Epithelial cell of proximal tubule (primary cell): Measurements from ENCODE around the gene EPOP. TPM values are rescaled to one million over a fixed set of nuclear protein-coding genes. Genes with fewer than 3 reads are reported as not detected.
"Not testable (repeated sequence)": the region's sequence is repeated elsewhere in the genome, so short reads cannot be mapped to it uniquely, and the experiment has no call there.

Source experiments
- DNase-seq: peaks from one replicate; pipeline ENCODE4 v3.0.0-alpha.2; 2011; ENCODE audit warnings: low read depth
- H3K4me3 ChIP-seq: 2 replicates; pipeline ENCODE4 v1.5.1; 2011; ENCODE audit warnings: low read depth, mild to moderate bottlenecking, low read length
- total RNA-seq: library from RNA; depleted of rRNA; stranded (reverse); fragments of >200 nt; gene quantifications from 2 replicates; pipeline ENCODE4 v1.2.3, GENCODE V29; 2015
- TF ChIP-seq, protein P1 (sequence below): conservative IDR thresholded peaks from 2 replicates; pipeline ENCODE4 v1.5.1; 2012; ENCODE audit warnings: low read depth, mild to moderate bottlenecking, low read length

Gene EPOP
- total RNA-seq, 1 donor from 2014 or later, result 4.1 TPM

DNA sequence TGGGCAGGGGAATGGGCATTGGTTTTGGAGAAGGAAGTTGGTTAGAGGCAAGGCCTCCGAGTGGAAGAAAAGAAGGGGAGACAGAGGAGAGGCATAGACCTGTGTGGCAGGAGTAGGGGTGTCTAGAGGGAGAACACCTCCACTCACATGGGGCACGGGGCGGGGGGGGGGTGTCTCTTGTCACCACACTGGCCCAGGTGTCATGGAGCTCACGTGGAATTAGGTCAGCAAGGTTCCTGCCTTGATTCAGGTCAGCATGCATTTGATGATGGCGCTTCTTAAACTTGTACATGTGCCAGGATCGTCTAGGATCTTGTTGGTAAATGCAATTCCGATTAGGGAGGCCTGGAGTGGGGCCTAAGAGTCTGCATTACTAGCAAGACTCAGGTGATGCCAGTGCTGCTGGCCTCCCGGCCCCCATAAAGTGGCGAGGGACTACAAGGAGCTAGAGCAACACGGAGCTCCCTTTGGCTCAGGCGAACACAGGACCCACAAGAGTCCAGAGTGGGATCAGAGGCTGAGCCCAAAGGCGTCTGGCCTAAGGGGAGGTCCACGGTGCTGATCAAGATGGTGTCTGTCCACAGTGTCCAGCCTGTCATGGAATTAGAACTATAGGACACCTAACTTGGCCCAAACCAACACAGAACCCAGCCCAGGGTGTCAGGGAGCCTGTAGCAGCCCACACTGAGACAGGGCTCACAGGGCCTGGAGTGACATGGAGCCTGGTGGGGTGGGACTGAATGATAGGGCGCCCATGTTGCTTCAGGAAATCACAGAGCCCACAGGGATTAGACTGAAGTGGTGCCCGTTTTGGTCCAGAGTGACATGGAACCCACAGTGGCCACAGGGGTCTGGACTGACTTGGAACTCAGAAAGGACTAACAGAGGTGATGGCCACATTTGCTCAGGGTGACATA, 16.7 kb downstream of the EPOP start:
- no peak for DNase-seq
- no peak overlapping the region for H3K4me3 ChIP-seq
- TF ChIP-seq, protein P1, sequence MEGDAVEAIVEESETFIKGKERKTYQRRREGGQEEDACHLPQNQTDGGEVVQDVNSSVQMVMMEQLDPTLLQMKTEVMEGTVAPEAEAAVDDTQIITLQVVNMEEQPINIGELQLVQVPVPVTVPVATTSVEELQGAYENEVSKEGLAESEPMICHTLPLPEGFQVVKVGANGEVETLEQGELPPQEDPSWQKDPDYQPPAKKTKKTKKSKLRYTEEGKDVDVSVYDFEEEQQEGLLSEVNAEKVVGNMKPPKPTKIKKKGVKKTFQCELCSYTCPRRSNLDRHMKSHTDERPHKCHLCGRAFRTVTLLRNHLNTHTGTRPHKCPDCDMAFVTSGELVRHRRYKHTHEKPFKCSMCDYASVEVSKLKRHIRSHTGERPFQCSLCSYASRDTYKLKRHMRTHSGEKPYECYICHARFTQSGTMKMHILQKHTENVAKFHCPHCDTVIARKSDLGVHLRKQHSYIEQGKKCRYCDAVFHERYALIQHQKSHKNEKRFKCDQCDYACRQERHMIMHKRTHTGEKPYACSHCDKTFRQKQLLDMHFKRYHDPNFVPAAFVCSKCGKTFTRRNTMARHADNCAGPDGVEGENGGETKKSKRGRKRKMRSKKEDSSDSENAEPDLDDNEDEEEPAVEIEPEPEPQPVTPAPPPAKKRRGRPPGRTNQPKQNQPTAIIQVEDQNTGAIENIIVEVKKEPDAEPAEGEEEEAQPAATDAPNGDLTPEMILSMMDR, result no peak

DNA sequence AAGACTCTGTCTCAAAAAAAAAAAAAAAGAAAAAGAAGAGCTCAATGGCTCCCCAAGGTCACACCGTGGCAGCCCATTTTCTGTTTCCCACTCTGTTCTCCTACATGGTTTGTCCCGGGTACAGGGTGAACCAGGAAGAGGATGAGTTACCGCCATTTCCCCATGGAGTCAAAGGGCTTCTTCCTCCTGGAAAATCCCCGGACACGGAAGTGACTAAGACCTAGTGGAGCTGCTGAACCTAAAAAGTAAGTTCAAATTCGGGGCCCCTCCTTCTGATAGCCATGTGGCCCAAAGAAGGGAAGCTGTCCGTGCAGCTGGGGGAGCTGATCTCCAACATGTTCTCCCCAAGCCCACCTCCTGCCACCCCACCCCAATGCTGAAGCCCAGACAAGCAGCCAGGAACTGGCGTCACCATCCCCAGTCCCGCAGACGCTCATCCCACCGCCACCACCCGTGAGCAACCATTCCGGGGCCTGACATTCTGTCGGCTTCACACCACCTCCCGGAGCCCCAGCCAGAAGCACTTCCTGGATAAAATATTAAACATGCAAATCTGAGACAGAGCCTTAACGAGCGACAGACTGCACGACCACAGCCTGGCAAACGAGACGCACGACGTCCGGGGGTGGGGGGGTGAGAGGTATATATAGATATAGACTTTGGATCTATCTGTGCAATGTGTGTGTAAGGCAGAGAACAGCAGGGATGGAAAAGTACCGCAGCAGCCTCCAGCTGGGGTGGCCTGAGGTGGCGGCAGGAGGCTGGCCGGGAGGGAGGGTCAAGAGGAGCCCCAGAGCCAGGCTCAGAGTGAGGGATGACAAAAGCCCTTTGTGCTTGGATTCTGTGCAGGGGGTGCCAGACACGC, 17.6 kb downstream of the EPOP start:
- DNase-seq, result no peak
- TF ChIP-seq, protein P1, result no peak
- H3K4me3 ChIP-seq, result no peak overlapping the region

DNA sequence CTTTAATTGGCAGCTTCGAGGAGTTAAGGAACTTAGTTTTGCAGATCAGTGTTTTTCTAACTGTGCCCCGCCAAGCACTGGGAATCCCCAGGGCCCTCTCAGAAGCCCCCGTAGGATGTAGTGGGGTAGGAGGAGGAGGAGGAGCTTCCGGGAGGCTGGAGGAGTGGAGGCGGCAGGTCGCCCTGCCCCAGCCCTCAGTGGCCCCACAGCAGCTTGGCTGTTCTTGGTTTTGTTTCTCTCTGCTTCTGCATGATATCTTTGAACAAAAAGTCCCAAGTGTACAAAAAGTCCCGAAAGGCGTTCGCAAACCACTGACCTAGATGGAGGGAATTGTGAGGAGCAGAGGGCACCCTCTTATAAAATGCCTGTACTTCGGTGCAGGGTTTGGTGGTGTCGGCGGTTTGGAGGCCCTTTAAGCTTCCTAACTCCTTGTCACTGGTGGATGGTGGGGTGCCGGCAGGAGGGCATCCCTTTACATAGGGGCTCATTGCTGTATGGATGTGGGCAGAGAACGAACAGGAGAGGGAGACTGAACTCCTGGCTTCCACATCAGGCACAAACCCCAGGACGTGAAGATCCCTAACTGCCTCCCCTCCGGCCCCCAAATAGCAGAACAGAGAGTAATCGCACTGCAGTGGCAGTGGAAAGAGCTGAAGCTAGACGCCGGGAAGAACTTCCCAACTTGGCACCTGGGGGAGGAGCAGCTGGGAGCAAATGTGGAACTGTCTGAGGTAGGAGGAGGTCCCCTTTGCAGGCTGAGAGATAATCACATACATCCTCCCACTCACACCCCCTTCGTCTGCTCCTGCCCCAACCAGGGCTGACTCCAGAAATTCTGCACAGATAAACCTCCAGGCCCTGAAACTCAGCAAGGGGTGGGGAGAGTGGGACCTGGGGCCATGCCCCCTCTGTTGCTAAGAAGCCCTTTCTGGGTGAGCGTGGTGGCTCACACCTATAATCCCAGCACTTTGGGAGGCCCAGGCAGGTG, 20.1 kb downstream of the EPOP start:
- TF ChIP-seq, protein P1, result no peak
- no peak overlapping the region for H3K4me3 ChIP-seq
- DNase-seq, result no peak

DNA sequence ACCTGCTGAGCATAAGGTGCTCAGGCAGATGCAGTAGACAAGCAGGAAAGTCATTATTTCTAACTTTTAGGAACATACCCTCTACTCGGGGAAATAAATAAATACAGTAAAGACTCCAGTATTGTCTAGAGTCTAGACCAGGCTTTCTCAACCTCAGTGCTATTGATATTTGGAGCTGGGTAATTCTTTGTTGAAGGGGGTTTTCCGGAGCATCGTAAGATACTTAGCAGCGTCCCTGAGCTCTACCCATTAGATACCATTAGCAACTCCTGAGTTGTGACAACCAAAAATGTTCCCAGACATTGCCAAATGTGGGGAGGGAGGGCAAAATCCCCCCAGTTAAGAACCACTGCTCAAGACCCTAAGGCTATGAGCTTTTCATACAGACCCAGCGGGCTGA, 21.1 kb downstream of the EPOP start:
- H3K4me3 ChIP-seq, result no peak overlapping the region
- TF ChIP-seq, protein P1, result no peak
- no peak for DNase-seq

DNA sequence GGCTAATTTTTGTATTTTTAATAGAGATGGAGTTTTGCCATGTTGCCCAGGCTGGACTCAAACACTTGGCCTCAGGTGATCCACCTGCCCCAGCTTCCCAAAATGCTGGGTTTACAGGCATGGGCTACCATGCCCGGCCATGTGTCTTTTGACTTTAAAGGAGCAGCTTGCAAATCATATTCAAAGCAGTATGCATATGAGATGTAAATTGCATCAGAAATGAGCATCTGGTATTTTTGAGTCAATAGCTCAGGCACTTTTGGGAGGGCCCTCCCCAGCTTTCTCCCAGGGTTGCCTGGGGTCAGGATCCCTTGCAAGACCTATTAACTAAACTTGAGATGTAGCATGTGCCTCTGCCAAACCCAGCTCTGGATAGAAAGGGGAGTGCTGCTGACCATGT, 21.5 kb downstream of the EPOP start:
- no peak overlapping the region for H3K4me3 ChIP-seq
- DNase-seq, result no peak
- TF ChIP-seq, protein P1, result no peak

DNA sequence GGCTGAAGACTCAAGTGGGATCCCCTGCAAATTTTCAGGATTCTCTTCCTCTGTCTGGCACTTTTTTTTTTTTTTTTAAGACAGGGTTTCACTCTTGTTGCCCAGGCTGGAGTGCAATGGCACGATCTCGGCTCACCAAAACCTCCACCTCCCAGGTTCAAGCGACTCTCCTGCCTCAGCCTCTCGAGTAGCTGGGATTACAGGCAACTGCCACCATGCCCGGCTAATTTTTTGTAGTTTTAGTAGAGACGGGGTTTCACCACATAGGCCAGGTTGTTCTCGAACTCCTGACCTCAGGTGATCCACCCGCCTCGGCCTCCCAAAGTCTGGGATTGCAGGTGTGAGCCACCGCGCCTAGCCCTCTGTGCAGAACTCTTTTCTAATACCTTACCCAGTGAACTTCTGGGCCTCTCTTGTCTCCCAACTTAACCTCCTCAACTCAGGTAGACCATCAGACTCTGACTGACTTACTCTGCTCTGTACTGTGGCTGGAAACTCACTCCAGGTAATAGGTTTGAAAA, 24.0 kb downstream of the EPOP start:
- not testable (repeated sequence) for H3K4me3 ChIP-seq, DNase-seq
